ENCODE data around the gene PPP1R10. TPM values are rescaled to one million over a fixed set of nuclear protein-coding genes. Genes with fewer than 3 reads are reported as not detected.
A peak's percentile ranks its signal among the peaks of the same experiment; 100 is the strongest.

Gene PPP1R10
- total and polyA plus RNA-seq, 2 of the 13 experiments (the other 11 are each of a cell fraction or from before 2014, with no cell fraction given) = 26.3 to 38.4 TPM

- TF ChIP-seq TFDP1 (CRISPR knock-in tag; IDR thresholded peaks at IDR 0.05; ENCODE audit: borderline replicate concordance) (no peak), CHD4 (IDR thresholded peaks at IDR 0.05; ENCODE audit: borderline replicate concordance, low read length) (no peak), KAT8 (CRISPR knock-in tag; IDR thresholded peaks at IDR 0.05) (no peak), GTF2F1 (IDR thresholded peaks at IDR 0.05; ENCODE audit: low read length) (peak; percentile 45; the same call in 1 of the 2 replicates), ZBTB2 (CRISPR knock-in tag; IDR thresholded peaks at IDR 0.05; ENCODE audit: low read depth) (no peak), POLR2A (IDR thresholded peaks at IDR 0.05; ENCODE audit: insufficient read depth in 1 of 2, low read depth in 2 of 2, low read length in 2 of 2) (peak; percentile 75 to 84), HNRNPK (IDR thresholded peaks at IDR 0.05; ENCODE audit: low read depth, low read length, poor library complexity, severe bottlenecking) (peak; percentile 4), JUN (CRISPR knock-in tag; IDR thresholded peaks at IDR 0.05) (peak; percentile 69; the same call in 1 of the 2 replicates), ZBTB46 (CRISPR knock-in tag; IDR thresholded peaks at IDR 0.05; ENCODE audit: borderline replicate concordance) (no peak), ZNF615 (CRISPR knock-in tag; IDR thresholded peaks at IDR 0.05; ENCODE audit: borderline replicate concordance) (no peak), ZNF563 (CRISPR knock-in tag; IDR thresholded peaks at IDR 0.05) (0 out of 2 replicates have a peak, but pooled peaks have one; percentile 14), ZNF577 (CRISPR knock-in tag; IDR thresholded peaks at IDR 0.05; ENCODE audit: borderline replicate concordance, low read depth) (no peak), PAF1 (CRISPR knock-in tag; IDR thresholded peaks at IDR 0.05) (no peak; the same call in 1 of the 2 replicates), PHF5A (CRISPR knock-in tag; IDR thresholded peaks at IDR 0.05; ENCODE audit: low read depth, unreplicated experiment) (no peak), KLF9 (CRISPR knock-in tag; IDR thresholded peaks at IDR 0.05; ENCODE audit: low read depth) (peak; percentile 75; the same call in 1 of the 2 replicates), FOXA1 (IDR thresholded peaks at IDR 0.05) (no peak), FOXA1 (CRISPR knock-in tag; IDR thresholded peaks at IDR 0.05) (no peak), SOX13 (IDR thresholded peaks at IDR 0.05) (no peak), SOX13 (CRISPR knock-in tag; conservative IDR thresholded peaks at IDR 0.05 in 1 of 2, IDR thresholded peaks at IDR 0.05 in 1 of 2) (peak in 1 of 2 experiments; percentile 89; a peak in 1 of 4 replicates), ARNTL (CRISPR knock-in tag; IDR thresholded peaks at IDR 0.05) (peak; percentile 12; the same call in 1 of the 2 replicates), POLR2AphosphoS2 (IDR thresholded peaks at IDR 0.05; ENCODE audit: low read depth, low read length) (peak; percentile 91), PPARG (CRISPR knock-in tag; conservative IDR thresholded peaks at IDR 0.05) (no peak; the same call in 1 of the 2 replicates), ZNF12 (CRISPR knock-in tag; IDR thresholded peaks at IDR 0.05) (0 out of 2 replicates have a peak, but pooled peaks have one; percentile 37), LCORL (IDR thresholded peaks at IDR 0.05) (no peak), LCORL (CRISPR knock-in tag; IDR thresholded peaks at IDR 0.05) (no peak), ZNF274 (CRISPR knock-in tag; IDR thresholded peaks at IDR 0.05) (no peak)
Observed at GRCh38 chr6:30615958-30616810, 859 bp downstream of the PPP1R10 start (continued).
